GM18505 (cell line): ENCODE measurements around the gene SORCS2.

Experiments
- ATAC-seq: cut with Tn5 transposase; IDR thresholded peaks from one replicate; pipeline ENCODE4 v1.9.1; 2021; ENCODE audit not compliant: unreplicated experiment
- POLR2A ChIP-seq: IDR thresholded peaks from 4 replicates; pipeline ENCODE4 v1.6.1; 2011; ENCODE audit warnings: borderline replicate concordance; ENCODE audit not compliant: insufficient read depth, insufficient read length; ENCODE audit errors: extremely low read depth

Gene SORCS2

GRCh38 chr4:7309181-7309580, 116.8 kb downstream of the SORCS2 start:
- no peak for ATAC-seq
- TF ChIP-seq POLR2A = no peak

GRCh38 chr4:7309636-7310390, 117.5 kb downstream of the SORCS2 start:
- TF ChIP-seq POLR2A = no peak
- ATAC-seq = no peak

GRCh38 chr4:7310451-7310850, 118.1 kb downstream of the SORCS2 start:
- no peak for ATAC-seq
- no peak for TF ChIP-seq POLR2A

GRCh38 chr4:7311205-7311604, 118.9 kb downstream of the SORCS2 start:
- TF ChIP-seq POLR2A = no peak

GRCh38 chr4:7312691-7313090, 120.4 kb downstream of the SORCS2 start:
- TF ChIP-seq POLR2A = no peak
- ATAC-seq = no peak

More at GRCh38 chr4:7311205-7311604, 118.9 kb downstream of the SORCS2 start:
- no peak for ATAC-seq

- TF ChIP-seq POLR2A = no peak
- no peak for ATAC-seq
These were observed 121.0 kb downstream of the SORCS2 start for GRCh38 chr4:7313347-7313811.

GRCh38 chr4:7313991-7314390, 121.7 kb downstream of the SORCS2 start:
- TF ChIP-seq POLR2A = no peak
- ATAC-seq = no peak

GRCh38 chr4:7315286-7315685, 122.9 kb downstream of the SORCS2 start:
- no peak for TF ChIP-seq POLR2A
- no peak for ATAC-seq

- no peak for TF ChIP-seq POLR2A
- ATAC-seq = no peak
These were observed 123.6 kb downstream of the SORCS2 start for GRCh38 chr4:7315935-7316334.

- no peak for ATAC-seq
- TF ChIP-seq POLR2A = no peak
These were observed 126.7 kb downstream of the SORCS2 start for GRCh38 chr4:7319024-7319423.

- TF ChIP-seq POLR2A = no peak
- no peak for ATAC-seq
These were observed 128.0 kb downstream of the SORCS2 start for GRCh38 chr4:7320206-7320797.

GRCh38 chr4:7322166-7322991, 130.0 kb downstream of the SORCS2 start:
- no peak for TF ChIP-seq POLR2A
- ATAC-seq = no peak

GRCh38 chr4:7323461-7323871, 131.1 kb downstream of the SORCS2 start:
- ATAC-seq = no peak

More at GRCh38 chr4:7323461-7323871, 131.1 kb downstream of the SORCS2 start:
- no peak for TF ChIP-seq POLR2A
